GM21723 (cell line): ENCODE results near the gene SP1.
"Not testable (repeated sequence)": the region's sequence is repeated elsewhere in the genome, so short reads cannot be mapped to it uniquely, and the experiment has no call there.

Experiments
- ATAC-seq: cut with Tn5 transposase; IDR thresholded peaks from one replicate; pipeline ENCODE4 v1.9.1; 2021; ENCODE audit warnings: mild to moderate bottlenecking, moderate library complexity; ENCODE audit not compliant: unreplicated experiment

SP1 gene

GRCh38 chr12:53444593-53445325 lies 64.8 kb downstream of the SP1 start:
- ATAC-seq = not testable (repeated sequence)

- no peak for ATAC-seq
Measured at GRCh38 chr12:53450936-53451335, 71.0 kb downstream of the SP1 start.

- ATAC-seq = peak; percentile 97
Measured at GRCh38 chr12:53451661-53452158, 71.7 kb downstream of the SP1 start, which contains the start of gene PCBP2. PCBP2 (plus strand) TSS chr12:53452102; CDS start chr12:53454801, 2,699 bp downstream.

- peak; percentile 23 for ATAC-seq
Measured at GRCh38 chr12:53452159-53453077, 72.4 kb downstream of the SP1 start.

- no peak for ATAC-seq
Measured at GRCh38 chr12:53453953-53454640, 74.1 kb downstream of the SP1 start.

GRCh38 chr12:53454707-53455106 lies 74.7 kb downstream of the SP1 start:
- no peak for ATAC-seq

GRCh38 chr12:53456654-53457366 lies 76.8 kb downstream of the SP1 start:
- no peak for ATAC-seq

GRCh38 chr12:53459097-53459496 lies 79.1 kb downstream of the SP1 start:
- ATAC-seq = no peak

GRCh38 chr12:53461059-53461458 lies 81.1 kb downstream of the SP1 start:
- ATAC-seq = no peak

- no peak for ATAC-seq
Measured at GRCh38 chr12:53461591-53461990, 81.6 kb downstream of the SP1 start.

- no peak for ATAC-seq
Measured at GRCh38 chr12:53462935-53463334, 83.0 kb downstream of the SP1 start.

- ATAC-seq = no peak
Measured at GRCh38 chr12:53463802-53464560, 84.0 kb downstream of the SP1 start.

- no peak for ATAC-seq
Measured at GRCh38 chr12:53464685-53465418, 84.9 kb downstream of the SP1 start.

GRCh38 chr12:53465679-53466078 lies 85.7 kb downstream of the SP1 start:
- no peak for ATAC-seq
